HFF-Myc (cell line): Measurements from ENCODE around the gene HES3.
A peak's percentile ranks its signal among the peaks of the same experiment; 100 is the strongest.

ENCODE experiments used
- DNase-seq: peaks from one replicate; pipeline ENCODE4 v3.0.0-alpha.2; 2011; ENCODE audit warnings: low read depth; ENCODE audit errors: extremely low read depth
- H3K4me3 ChIP-seq: replicated peaks from 2 replicates; pipeline ENCODE4 v1.5.1; 2011; ENCODE audit warnings: low read depth, mild to moderate bottlenecking, control low read depth, low read length
- TF ChIP-seq, protein P1 (sequence below): IDR thresholded peaks from 2 replicates; pipeline ENCODE4 v1.5.1; 2012; ENCODE audit warnings: mild to moderate bottlenecking, low read depth, low read length, control low read depth; ENCODE audit errors: missing control alignments

The HES3 gene

DNA sequence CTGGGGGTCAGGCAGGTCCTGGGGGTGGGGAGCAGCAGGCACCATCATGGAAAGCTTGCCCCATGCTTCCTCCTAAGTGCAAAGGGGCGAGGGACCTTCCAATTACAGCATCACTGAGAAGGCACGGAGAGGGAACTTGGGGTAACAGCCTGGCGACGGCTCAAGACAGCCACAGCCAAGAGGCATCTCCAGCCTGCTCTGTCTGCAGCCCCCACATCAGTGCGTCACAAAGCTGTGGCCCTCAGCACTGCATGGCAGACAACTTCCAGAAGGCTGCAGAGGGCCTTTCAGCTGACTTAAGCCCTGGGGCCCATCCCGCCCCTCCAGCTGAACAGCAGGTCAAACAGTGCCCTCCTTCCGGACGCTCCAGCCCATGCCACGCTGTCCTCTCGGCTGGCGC lies 30.1 kb downstream of the HES3 start:
- TF ChIP-seq, protein P1, sequence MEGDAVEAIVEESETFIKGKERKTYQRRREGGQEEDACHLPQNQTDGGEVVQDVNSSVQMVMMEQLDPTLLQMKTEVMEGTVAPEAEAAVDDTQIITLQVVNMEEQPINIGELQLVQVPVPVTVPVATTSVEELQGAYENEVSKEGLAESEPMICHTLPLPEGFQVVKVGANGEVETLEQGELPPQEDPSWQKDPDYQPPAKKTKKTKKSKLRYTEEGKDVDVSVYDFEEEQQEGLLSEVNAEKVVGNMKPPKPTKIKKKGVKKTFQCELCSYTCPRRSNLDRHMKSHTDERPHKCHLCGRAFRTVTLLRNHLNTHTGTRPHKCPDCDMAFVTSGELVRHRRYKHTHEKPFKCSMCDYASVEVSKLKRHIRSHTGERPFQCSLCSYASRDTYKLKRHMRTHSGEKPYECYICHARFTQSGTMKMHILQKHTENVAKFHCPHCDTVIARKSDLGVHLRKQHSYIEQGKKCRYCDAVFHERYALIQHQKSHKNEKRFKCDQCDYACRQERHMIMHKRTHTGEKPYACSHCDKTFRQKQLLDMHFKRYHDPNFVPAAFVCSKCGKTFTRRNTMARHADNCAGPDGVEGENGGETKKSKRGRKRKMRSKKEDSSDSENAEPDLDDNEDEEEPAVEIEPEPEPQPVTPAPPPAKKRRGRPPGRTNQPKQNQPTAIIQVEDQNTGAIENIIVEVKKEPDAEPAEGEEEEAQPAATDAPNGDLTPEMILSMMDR, result no peak

GRCh38 chr1:6274622-6275139 lies 30.7 kb downstream of the HES3 start:
- TF ChIP-seq, protein P1, result no peak
- H3K4me3 ChIP-seq, result no peak overlapping the region
- no peak for DNase-seq

More for the DNA sequence above, 30.1 kb downstream of the HES3 start:
- H3K4me3 ChIP-seq, result no peak overlapping the region
- no peak for DNase-seq

DNA sequence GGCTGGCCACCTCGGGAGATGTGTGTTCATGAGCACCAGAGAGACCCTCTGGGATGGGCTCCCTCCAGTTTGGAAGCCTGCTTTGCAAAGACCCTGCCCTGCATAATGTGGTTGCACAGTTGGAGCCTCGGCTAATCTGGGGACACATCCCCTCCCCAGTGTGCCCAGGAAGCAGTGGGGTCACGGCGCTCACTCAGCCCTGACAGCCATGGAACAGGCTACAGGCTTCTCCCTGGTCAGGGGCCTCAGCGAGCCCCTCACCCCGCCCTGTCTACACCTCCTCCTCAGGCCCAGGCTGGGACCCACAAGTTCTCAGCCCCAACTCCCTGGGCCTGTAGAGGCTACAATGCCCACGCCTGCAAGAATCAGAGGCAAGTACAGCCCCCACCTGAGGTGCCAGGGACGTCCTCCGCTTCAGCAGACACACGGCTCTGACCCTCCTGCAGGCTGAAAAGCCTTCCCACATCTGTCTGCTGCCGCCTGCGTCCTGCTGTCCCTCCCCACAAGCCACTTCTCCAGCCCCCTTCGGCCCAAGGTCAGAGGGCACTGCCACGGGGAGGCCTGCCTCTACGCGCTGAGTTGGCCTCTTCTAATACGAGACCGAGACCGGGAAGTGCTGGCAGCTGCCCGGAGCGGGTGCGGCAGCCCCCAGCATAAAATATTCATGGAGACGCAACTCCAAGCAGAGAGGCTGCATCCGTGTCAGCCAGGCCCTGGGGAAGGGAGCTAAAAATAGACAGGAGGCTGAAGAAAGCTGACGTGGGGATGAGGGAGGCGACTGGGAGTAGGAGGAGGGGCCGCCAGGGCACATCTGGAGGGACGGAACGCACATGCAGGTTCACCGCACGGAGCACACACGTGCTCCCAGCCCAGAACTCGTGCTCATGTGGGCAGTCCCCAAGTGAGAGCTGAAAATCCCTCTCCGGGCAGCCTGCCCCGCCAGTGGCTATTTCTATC lies 32.1 kb downstream of the HES3 start:
- peak; percentile 87 for DNase-seq
- TF ChIP-seq, protein P1, result no peak
- H3K4me3 ChIP-seq, result no peak overlapping the region

GRCh38 chr1:6276811-6277555 lies 33.0 kb downstream of the HES3 start:
- TF ChIP-seq, protein P1, result no peak
- no peak overlapping the region for H3K4me3 ChIP-seq
- DNase-seq, result no peak

- no peak overlapping the region for H3K4me3 ChIP-seq
- no peak for DNase-seq
- TF ChIP-seq, protein P1, result no peak
Observed at GRCh38 chr1:6278263-6278662, 34.3 kb downstream of the HES3 start.

- TF ChIP-seq, protein P1, result no peak
- no peak overlapping the region for H3K4me3 ChIP-seq
- DNase-seq, result no peak
Observed at GRCh38 chr1:6279066-6279465, 35.1 kb downstream of the HES3 start.
